ENCODE measurements around the gene SMCR8. TPM values are rescaled to one million over a fixed set of nuclear protein-coding genes. Genes with fewer than 3 reads are reported as not detected.

Gene SMCR8
- total and polyA plus RNA-seq, 2 donors (not counting 1 experiment from before 2014, with no cell fraction given) = 8.6 to 19.5 TPM

DNA sequence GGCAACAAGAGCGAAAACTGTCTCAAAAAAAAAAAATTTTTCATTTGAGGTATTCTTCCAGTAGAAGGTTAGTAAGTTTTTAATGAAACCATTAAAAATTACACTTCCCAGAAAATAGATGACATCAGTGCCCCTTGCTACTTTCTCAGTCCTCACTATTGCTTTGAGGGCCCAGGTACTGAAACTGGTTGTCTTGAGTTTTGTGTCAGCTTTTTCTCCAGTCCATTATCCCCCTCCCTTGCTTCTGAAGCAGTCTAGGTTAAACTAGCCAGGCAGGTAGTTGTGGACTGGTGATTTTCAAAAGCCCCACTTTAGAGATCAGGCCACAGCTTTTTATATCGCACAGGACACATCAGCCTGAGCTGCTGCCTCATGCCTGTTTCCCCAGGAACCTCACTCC lies 10.9 kb downstream of the SMCR8 start:
- H3K4me1 ChIP-seq (ENCODE audit: control insufficient read depth, extremely low read depth, insufficient read depth, low read length) = no peaks in the 10 kb centered on the region
- TF ChIP-seq EZH2 (IDR thresholded peaks at IDR 0.05; ENCODE audit: low read length, missing control alignments) = no peak
- TF ChIP-seq, protein P1, sequence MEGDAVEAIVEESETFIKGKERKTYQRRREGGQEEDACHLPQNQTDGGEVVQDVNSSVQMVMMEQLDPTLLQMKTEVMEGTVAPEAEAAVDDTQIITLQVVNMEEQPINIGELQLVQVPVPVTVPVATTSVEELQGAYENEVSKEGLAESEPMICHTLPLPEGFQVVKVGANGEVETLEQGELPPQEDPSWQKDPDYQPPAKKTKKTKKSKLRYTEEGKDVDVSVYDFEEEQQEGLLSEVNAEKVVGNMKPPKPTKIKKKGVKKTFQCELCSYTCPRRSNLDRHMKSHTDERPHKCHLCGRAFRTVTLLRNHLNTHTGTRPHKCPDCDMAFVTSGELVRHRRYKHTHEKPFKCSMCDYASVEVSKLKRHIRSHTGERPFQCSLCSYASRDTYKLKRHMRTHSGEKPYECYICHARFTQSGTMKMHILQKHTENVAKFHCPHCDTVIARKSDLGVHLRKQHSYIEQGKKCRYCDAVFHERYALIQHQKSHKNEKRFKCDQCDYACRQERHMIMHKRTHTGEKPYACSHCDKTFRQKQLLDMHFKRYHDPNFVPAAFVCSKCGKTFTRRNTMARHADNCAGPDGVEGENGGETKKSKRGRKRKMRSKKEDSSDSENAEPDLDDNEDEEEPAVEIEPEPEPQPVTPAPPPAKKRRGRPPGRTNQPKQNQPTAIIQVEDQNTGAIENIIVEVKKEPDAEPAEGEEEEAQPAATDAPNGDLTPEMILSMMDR (conservative IDR thresholded peaks at IDR 0.05 in 1 of 2, IDR thresholded peaks at IDR 0.05 in 1 of 2; ENCODE audit: low read depth in 1 of 2, low read length in 2 of 2) = no peak
- no peak overlapping the region for H3K4me3 ChIP-seq (replicated peaks in 1 of 4; ENCODE audit: control extremely low read depth in 1 of 4, insufficient read depth in 1 of 4, low read depth in 3 of 4, low read length in 4 of 4)
- H3K9me3 ChIP-seq (ENCODE audit: control insufficient read depth, insufficient read depth, low read depth, low read length) = no peaks in the 10 kb centered on the region
- no peak overlapping the region for H3K27ac ChIP-seq (ENCODE audit: insufficient read depth, low read length)
- H3K27me3 ChIP-seq (ENCODE audit: control insufficient read depth, insufficient read depth, low read length) = no peaks in the 10 kb centered on the region
- peaks cover 16% of the 10 kb centered on the region for H3K36me3 ChIP-seq (ENCODE audit: control insufficient read depth, insufficient read depth, low read length)
- H4K20me1 ChIP-seq (ENCODE audit: control insufficient read depth, extremely low read depth, insufficient read depth, low read length) = no peaks in the 10 kb centered on the region
- no peak overlapping the region for H2AFZ ChIP-seq (ENCODE audit: low read length)
- no peak overlapping the region for H3K9ac ChIP-seq (ENCODE audit: insufficient read depth, low read length)
- no peaks in the 10 kb centered on the region for H3K79me2 ChIP-seq (ENCODE audit: control insufficient read depth, insufficient read depth, low read length)
- no peak for DNase-seq (ENCODE audit: low read depth in 2 of 2)
- H3K4me2 ChIP-seq (ENCODE audit: extremely low read depth, insufficient read depth, low read length) = no peak overlapping the region

DNA sequence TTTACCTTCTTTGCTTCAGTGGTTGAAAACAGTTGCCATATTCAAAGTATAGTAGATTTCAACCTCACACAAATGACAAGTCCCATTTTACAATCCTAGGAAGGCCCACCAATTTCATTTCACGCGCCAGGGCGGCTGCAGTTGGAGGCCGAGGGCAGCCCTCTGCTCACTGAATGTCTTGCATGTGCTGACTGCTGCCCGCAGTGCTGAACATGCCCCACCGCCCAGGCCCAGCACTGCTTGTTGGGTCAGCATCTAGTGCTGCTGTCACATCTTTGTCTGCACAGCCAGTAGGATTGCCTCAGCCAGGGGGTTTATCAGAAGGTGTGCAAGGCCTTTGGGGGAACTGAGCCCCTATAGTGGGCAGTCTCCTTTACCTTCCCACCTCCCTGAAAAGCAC lies 11.5 kb downstream of the SMCR8 start:
- Histone ChIP-seq H3K4me2 (ENCODE audit: extremely low read depth, insufficient read depth, low read length) (no peak overlapping the region), H3K4me1 (ENCODE audit: control insufficient read depth, extremely low read depth, insufficient read depth, low read length) (no peaks in the 10 kb centered on the region), H3K27ac (ENCODE audit: insufficient read depth, low read length) (no peak overlapping the region), H3K79me2 (ENCODE audit: control insufficient read depth, insufficient read depth, low read length) (no peaks in the 10 kb centered on the region), H3K27me3 (ENCODE audit: control insufficient read depth, insufficient read depth, low read length) (no peaks in the 10 kb centered on the region), H3K4me3 (replicated peaks in 1 of 4; ENCODE audit: control extremely low read depth in 1 of 4, insufficient read depth in 1 of 4, low read depth in 3 of 4, low read length in 4 of 4) (no peak overlapping the region), H4K20me1 (ENCODE audit: control insufficient read depth, extremely low read depth, insufficient read depth, low read length) (no peaks in the 10 kb centered on the region), H3K36me3 (ENCODE audit: control insufficient read depth, insufficient read depth, low read length) (peaks cover 16% of the 10 kb centered on the region), H3K9me3 (ENCODE audit: control insufficient read depth, insufficient read depth, low read depth, low read length) (no peaks in the 10 kb centered on the region), H3K9ac (ENCODE audit: insufficient read depth, low read length) (no peak overlapping the region), H2AFZ (ENCODE audit: low read length) (no peak overlapping the region)
- TF ChIP-seq, protein P1 (conservative IDR thresholded peaks at IDR 0.05 in 1 of 2, IDR thresholded peaks at IDR 0.05 in 1 of 2; ENCODE audit: low read depth in 1 of 2, low read length in 2 of 2) = no peak
- no peak for TF ChIP-seq EZH2 (IDR thresholded peaks at IDR 0.05; ENCODE audit: low read length, missing control alignments)
- DNase-seq (ENCODE audit: low read depth in 2 of 2) = no peak

- Histone ChIP-seq H3K4me2 (ENCODE audit: extremely low read depth, insufficient read depth, low read length) (no peak overlapping the region), H3K4me3 (replicated peaks in 1 of 4; ENCODE audit: control extremely low read depth in 1 of 4, insufficient read depth in 1 of 4, low read depth in 3 of 4, low read length in 4 of 4) (no peak overlapping the region), H3K9me3 (ENCODE audit: control insufficient read depth, insufficient read depth, low read depth, low read length) (no peaks in the 10 kb centered on the region), H4K20me1 (ENCODE audit: control insufficient read depth, extremely low read depth, insufficient read depth, low read length) (no peaks in the 10 kb centered on the region), H3K9ac (ENCODE audit: insufficient read depth, low read length) (no peak overlapping the region), H3K27me3 (ENCODE audit: control insufficient read depth, insufficient read depth, low read length) (no peaks in the 10 kb centered on the region), H3K27ac (ENCODE audit: insufficient read depth, low read length) (no peak overlapping the region), H3K79me2 (ENCODE audit: control insufficient read depth, insufficient read depth, low read length) (no peaks in the 10 kb centered on the region), H2AFZ (ENCODE audit: low read length) (no peak overlapping the region), H3K36me3 (ENCODE audit: control insufficient read depth, insufficient read depth, low read length) (peaks cover 16% of the 10 kb centered on the region), H3K4me1 (ENCODE audit: control insufficient read depth, extremely low read depth, insufficient read depth, low read length) (no peaks in the 10 kb centered on the region)
- TF ChIP-seq, protein P1 (conservative IDR thresholded peaks at IDR 0.05 in 1 of 2, IDR thresholded peaks at IDR 0.05 in 1 of 2; ENCODE audit: low read depth in 1 of 2, low read length in 2 of 2) = no peak
- TF ChIP-seq EZH2 (IDR thresholded peaks at IDR 0.05; ENCODE audit: low read length, missing control alignments) = no peak
- no peak for DNase-seq (ENCODE audit: low read depth in 2 of 2)
These were observed 12.0 kb downstream of the SMCR8 start for GRCh38 chr17:18327093-18327492.
